ENCODE data around the gene GNPNAT1.

DNA sequence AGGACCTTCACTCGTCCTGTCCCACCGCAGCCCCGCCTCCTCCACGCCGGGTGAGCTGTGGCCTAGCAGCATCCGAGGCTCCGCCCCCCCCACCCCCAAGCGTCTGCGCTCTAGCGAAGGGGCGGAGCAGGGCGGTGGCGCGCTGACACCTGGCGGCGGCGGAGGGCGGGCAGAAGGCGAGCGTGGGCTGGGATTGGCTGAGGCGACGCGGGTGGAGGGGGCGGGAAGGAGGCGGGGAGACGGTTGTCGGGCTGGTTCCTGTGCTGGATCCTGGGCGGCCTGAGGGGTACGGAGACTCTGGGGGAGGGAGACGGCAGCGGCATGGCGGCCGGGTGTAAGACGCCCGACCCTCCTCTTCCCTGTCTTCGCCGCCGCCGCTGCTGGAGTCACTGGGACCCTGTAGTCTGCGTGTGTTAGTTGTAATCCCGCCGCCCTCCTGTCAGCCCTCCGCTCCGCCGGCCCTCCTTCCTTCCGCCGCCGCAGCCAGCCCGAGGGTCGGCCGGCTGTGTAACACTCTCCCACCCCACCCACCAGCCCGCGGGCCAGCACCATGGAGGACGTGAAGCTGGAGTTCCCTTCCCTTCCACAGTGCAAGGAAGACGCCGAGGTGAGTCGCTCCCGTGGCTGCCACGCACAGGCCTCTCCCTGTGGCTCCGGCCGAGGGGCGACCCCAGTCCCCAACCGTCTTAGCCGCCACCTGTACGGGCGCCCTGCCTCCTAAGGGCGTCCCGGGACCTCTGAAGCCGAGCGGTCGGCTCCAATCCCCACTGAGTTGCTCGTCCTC is 61.3 kb downstream of the GNPNAT1 start, which contains the start of gene STYX:
- TF ChIP-seq EZH2 (IDR thresholded peaks at IDR 0.05; ENCODE audit: low read depth, unreplicated experiment): no peak
- TF ChIP-seq, protein P1, sequence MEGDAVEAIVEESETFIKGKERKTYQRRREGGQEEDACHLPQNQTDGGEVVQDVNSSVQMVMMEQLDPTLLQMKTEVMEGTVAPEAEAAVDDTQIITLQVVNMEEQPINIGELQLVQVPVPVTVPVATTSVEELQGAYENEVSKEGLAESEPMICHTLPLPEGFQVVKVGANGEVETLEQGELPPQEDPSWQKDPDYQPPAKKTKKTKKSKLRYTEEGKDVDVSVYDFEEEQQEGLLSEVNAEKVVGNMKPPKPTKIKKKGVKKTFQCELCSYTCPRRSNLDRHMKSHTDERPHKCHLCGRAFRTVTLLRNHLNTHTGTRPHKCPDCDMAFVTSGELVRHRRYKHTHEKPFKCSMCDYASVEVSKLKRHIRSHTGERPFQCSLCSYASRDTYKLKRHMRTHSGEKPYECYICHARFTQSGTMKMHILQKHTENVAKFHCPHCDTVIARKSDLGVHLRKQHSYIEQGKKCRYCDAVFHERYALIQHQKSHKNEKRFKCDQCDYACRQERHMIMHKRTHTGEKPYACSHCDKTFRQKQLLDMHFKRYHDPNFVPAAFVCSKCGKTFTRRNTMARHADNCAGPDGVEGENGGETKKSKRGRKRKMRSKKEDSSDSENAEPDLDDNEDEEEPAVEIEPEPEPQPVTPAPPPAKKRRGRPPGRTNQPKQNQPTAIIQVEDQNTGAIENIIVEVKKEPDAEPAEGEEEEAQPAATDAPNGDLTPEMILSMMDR (conservative IDR thresholded peaks at IDR 0.05; ENCODE audit: low read depth in 2 of 2): no peak
